ENCODE measurements around the gene MSH3. TPM values are rescaled to one million over a fixed set of nuclear protein-coding genes. Genes with fewer than 3 reads are reported as not detected.

The MSH3 gene
- total and polyA plus RNA-seq, 12 donors, result 2.8 to 24.6 (median 11.7) TPM

DNA sequence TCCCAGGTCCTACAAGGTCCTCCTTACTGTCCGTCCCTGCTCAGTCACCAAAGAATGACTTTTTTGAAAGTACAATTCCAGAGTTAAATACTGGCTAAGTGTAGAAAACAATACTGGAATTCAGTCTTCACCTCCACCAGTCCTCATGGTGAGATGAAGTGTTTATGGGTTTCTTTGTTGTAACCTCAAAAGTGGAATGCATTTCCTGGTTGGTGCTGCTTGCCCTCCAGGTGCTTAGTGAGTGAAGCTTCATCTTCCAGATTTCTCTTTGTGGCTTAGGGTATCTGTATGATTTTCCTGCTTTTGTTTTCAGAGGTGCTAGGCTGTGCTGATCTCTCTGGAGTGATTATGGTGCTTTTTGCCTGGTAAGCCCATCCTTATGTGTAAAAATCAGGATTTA, 49.8 kb downstream of the MSH3 start:
- DNase-seq, result no peak
- no peaks in the 10 kb centered on the region for H3K36me3 ChIP-seq (replicated peaks in 1 of 2)
- no peak overlapping the region for H3K4me3 ChIP-seq
- TF ChIP-seq POLR2A (IDR thresholded peaks at IDR 0.05), result no peak
- TF ChIP-seq, protein P1, sequence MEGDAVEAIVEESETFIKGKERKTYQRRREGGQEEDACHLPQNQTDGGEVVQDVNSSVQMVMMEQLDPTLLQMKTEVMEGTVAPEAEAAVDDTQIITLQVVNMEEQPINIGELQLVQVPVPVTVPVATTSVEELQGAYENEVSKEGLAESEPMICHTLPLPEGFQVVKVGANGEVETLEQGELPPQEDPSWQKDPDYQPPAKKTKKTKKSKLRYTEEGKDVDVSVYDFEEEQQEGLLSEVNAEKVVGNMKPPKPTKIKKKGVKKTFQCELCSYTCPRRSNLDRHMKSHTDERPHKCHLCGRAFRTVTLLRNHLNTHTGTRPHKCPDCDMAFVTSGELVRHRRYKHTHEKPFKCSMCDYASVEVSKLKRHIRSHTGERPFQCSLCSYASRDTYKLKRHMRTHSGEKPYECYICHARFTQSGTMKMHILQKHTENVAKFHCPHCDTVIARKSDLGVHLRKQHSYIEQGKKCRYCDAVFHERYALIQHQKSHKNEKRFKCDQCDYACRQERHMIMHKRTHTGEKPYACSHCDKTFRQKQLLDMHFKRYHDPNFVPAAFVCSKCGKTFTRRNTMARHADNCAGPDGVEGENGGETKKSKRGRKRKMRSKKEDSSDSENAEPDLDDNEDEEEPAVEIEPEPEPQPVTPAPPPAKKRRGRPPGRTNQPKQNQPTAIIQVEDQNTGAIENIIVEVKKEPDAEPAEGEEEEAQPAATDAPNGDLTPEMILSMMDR (IDR thresholded peaks at IDR 0.05), result no peak
- H3K4me1 ChIP-seq (replicated peaks in 1 of 2), result no peaks in the 10 kb centered on the region
- 82 to 100% (median 91%) methylated on average over 1 of the region's 1 CpG for WGBS, 4 donors
- no peaks in the 10 kb centered on the region for H3K9me3 ChIP-seq (replicated peaks in 1 of 3)
- no peak overlapping the region for H3K27ac ChIP-seq
- H3K27me3 ChIP-seq, result no peaks in the 10 kb centered on the region
- intact Hi-C loops (cut with DNase I), result no loop called here

DNA sequence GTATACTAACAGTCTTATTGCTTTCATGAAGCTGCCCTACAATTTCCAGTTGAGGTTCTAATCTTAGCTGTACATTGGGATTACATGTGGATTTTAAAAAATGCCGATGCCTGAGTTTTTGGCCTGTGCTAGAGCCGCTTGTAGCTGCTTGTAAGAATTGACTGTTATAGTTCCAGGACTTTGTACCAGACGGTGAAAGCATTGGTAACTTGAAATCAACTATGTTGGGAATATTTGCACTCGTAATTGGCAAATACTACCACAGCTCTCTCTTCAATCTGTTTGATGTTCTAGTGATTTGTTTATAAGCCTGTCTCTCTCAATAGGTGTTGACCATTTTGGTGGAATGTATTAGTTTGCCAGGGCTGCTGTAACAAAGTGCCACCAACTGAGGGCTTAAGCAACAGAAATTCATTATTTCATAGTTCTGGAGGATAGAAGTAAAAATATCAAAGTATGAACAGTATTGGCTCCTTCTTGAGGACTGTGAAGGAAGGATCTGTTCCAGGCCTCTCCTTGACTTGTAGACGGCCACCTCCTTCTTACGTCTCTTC, 50.8 kb downstream of the MSH3 start:
- Histone ChIP-seq H3K27me3 (no peaks in the 10 kb centered on the region), H3K9me3 (replicated peaks in 1 of 3) (no peaks in the 10 kb centered on the region), H3K4me3 (no peak overlapping the region), H3K4me1 (replicated peaks in 1 of 2) (no peaks in the 10 kb centered on the region), H3K36me3 (replicated peaks in 1 of 2) (no peaks in the 10 kb centered on the region), H3K27ac (no peak overlapping the region)
- TF ChIP-seq, protein P1 (IDR thresholded peaks at IDR 0.05), result no peak
- no peak for TF ChIP-seq POLR2A (IDR thresholded peaks at IDR 0.05)
- no peak for DNase-seq
- intact Hi-C loops (cut with DNase I), result no loop called here
- 81 to 99% (median 93%) methylated on average over 6 of the region's 6 CpGs for WGBS, 4 donors

DNA sequence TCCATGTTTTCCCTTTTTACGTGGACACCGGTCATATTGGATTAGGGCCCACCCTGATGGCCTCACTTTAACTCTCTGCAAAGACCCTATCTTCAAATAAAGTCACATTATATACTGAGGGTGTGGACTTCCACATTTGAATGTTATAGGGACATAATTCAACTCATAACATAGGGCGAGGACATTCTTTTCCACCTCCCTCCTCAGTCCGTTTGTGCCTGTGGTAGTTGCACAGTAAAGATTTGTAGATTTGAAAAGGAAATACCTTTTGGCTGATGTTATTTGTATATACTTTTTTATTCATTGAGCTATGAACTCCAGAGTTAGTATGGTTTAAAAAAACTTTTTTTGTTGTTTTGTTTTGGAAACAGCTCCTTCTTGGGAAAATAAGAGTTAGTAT, 51.3 kb downstream of the MSH3 start:
- intact Hi-C loops (cut with DNase I), result no loop called here
- Histone ChIP-seq H3K27ac (no peak overlapping the region), H3K27me3 (no peaks in the 10 kb centered on the region), H3K4me1 (replicated peaks in 1 of 2) (no peaks in the 10 kb centered on the region), H3K4me3 (no peak overlapping the region), H3K9me3 (replicated peaks in 1 of 3) (no peaks in the 10 kb centered on the region), H3K36me3 (replicated peaks in 1 of 2) (no peaks in the 10 kb centered on the region)
- no peak for DNase-seq
- TF ChIP-seq POLR2A (IDR thresholded peaks at IDR 0.05), result no peak
- TF ChIP-seq, protein P1 (IDR thresholded peaks at IDR 0.05), result no peak
- WGBS, 4 donors, result 89 to 93% (median 91%) methylated on average over 4 of the region's 4 CpGs

DNA sequence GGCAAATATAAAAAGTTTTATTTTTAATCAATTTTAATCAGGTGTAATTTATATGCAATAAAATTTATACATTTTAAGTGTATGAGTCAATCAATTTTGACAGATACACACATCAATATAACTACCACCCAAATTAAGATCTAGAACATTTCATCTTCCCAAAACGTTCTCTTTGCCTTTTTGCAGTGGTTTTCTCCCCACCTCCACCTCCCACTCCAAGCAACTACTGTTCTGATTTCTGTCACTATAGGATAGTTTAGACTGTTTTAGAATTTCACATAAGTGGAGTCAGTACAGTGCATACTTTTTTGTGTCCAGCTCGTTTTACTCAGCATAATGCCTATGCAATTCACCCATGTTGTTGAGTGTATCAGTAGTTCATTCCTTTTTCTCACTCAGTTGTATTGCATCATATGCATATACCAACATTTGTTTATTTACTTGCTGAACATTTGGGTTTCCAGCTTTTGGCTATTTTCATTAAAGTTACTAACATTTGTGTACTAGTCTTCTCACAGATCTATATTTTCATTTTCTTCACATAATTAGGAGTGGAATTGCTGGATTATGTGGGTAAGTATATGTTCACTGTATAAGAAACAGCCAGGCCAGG, 52.5 kb downstream of the MSH3 start:
- TF ChIP-seq, protein P1 (IDR thresholded peaks at IDR 0.05), result no peak
- no peak for TF ChIP-seq POLR2A (IDR thresholded peaks at IDR 0.05)
- 79 to 89% (median 88%) methylated on average over 2 of the region's 2 CpGs for whole genome bisulfite sequencing, 4 donors
- Histone ChIP-seq H3K4me1 (replicated peaks in 1 of 2) (no peaks in the 10 kb centered on the region), H3K36me3 (replicated peaks in 1 of 2) (no peaks in the 10 kb centered on the region), H3K9me3 (replicated peaks in 1 of 3) (no peaks in the 10 kb centered on the region), H3K27ac (no peak overlapping the region), H3K27me3 (no peaks in the 10 kb centered on the region), H3K4me3 (no peak overlapping the region)
- intact Hi-C loops (cut with DNase I), result no loop called here
- DNase-seq, result no peak
